Right lobe of liver (tissue), 4 donors: Measurements from ENCODE around the gene MPZ.

Source experiments
- POLR2A ChIP-seq: fragments of 450-650 bp; IDR thresholded peaks from one replicate; pipeline ENCODE4 v1.6.1; 2017; ENCODE audit warnings: antibody characterized with exemption, mild to moderate bottlenecking
- TF ChIP-seq, protein P1 (sequence below), 4 donors: fragments of 200-600 bp in 3 of 4; fragments of 450-650 bp in 1 of 4; IDR thresholded peaks; one replicate each; pipeline versions ENCODE4 v1.5.1 to v1.8.0; 2016 to 2022; ENCODE audit warnings: antibody characterized with exemption in 4 of 4, mild to moderate bottlenecking in 2 of 4
- donor health status: DM: no; HTN: no; CAD: no.
- donor health status: DM: no; HTN: no; CAD: no.
- donor health status: DM: no; HTN: yes; CAD: no.

DNA sequence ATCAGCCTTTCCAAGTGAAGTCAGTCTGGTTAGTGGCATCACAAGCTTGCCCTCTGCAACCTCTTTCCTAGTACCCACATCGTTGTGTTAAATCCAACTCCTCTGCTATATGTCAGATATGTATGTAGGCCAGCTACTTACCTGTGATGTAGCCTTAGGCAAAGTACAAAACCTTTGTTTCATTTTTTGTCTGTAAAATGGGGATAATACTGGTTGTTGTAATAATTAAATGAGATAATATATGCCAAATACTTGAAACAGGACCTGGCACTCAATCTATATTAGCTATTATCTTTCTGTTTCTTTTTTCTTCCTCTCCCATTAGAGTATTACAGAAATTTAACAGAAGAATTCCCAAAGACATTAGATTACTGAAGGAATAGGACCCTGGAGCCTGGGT lies 50.0 kb downstream of the MPZ start:
- TF ChIP-seq, protein P1, sequence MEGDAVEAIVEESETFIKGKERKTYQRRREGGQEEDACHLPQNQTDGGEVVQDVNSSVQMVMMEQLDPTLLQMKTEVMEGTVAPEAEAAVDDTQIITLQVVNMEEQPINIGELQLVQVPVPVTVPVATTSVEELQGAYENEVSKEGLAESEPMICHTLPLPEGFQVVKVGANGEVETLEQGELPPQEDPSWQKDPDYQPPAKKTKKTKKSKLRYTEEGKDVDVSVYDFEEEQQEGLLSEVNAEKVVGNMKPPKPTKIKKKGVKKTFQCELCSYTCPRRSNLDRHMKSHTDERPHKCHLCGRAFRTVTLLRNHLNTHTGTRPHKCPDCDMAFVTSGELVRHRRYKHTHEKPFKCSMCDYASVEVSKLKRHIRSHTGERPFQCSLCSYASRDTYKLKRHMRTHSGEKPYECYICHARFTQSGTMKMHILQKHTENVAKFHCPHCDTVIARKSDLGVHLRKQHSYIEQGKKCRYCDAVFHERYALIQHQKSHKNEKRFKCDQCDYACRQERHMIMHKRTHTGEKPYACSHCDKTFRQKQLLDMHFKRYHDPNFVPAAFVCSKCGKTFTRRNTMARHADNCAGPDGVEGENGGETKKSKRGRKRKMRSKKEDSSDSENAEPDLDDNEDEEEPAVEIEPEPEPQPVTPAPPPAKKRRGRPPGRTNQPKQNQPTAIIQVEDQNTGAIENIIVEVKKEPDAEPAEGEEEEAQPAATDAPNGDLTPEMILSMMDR (IDR thresholded peaks at IDR 0.05): no peak
- no peak for TF ChIP-seq POLR2A
